ENCODE results near the gene C10orf90.

DNA sequence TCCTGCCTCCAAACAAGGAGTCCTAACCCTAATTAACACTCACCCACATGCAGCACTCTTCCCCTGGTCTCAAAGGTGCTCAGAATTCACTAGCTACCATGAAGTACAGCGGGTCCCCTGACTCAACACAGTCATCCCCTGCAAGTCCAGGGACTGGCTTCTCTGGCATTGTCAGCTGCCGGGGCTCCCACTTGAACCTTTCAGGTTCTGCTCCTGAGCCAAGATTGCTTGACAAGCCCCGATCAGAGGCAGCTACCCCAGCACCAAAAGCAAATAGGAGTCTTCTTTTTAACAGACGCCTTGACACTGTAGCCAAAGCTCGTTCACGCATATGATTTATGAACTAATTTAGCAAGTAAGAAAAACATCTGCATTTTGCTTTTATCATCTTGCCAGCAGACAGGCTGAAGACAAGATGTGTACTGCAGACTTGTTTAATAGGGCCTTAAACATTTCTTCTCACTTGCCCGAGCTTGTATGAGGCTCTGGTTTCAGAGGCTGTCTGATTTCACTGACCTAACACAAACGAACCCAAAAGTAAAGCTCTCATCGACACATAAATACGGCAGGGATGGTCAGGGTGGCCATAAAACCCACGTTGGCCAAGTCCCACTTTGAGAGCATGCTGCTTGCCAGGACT lies 214.6 kb downstream of the C10orf90 start:
- TF ChIP-seq CTCF (IDR thresholded peaks at IDR 0.05) (no peak), POLR2AphosphoS5 (IDR thresholded peaks at IDR 0.05) (no peak)

All from suprapubic skin (tissue), 3 donors.